Thyroid gland (tissue), 4 donors: ENCODE data around the gene ZNF274.

Source experiments
- POLR2A ChIP-seq, 2 donors: fragments of 450-650 bp; IDR thresholded peaks; one replicate each; pipeline ENCODE4 v1.6.1; 2017; ENCODE audit warnings: antibody characterized with exemption in 2 of 2, mild to moderate bottlenecking in 2 of 2, moderate library complexity in 1 of 2
- TF ChIP-seq, protein P1 (sequence below), 6 experiments: fragments of 200-600 bp in 3 of 6; fragments of 450-650 bp in 3 of 6; sonication (generic) in 3 of 6; IDR thresholded peaks; one replicate each; pipeline ENCODE4 v1.5.1; 2016 to 2019; ENCODE audit warnings: antibody characterized with exemption in 6 of 6, mild to moderate bottlenecking in 2 of 6, inconsistent platforms in 1 of 6, moderate library complexity in 1 of 6

DNA sequence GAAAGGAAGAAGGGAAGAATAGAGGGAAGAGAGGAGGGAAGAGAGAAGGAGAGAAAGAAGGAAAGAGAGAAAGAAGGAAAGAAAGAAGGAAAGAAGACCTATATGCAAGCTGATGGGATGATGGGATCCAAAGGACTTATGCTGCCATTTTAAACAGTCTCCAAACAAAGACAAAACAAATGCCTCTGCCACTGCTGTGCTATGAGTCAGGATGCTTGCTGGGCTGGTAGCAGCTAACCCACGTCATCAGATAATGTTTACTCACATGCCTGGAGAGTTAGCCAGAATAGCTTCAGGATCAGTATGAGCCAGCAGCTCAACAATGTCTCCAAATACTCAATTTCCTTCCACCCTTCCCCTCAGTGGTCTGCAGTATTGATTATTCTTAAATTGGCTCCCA is 12.0 kb upstream of the ZNF274 start:
- no peak for TF ChIP-seq POLR2A (IDR thresholded peaks at IDR 0.05)
- TF ChIP-seq, protein P1, sequence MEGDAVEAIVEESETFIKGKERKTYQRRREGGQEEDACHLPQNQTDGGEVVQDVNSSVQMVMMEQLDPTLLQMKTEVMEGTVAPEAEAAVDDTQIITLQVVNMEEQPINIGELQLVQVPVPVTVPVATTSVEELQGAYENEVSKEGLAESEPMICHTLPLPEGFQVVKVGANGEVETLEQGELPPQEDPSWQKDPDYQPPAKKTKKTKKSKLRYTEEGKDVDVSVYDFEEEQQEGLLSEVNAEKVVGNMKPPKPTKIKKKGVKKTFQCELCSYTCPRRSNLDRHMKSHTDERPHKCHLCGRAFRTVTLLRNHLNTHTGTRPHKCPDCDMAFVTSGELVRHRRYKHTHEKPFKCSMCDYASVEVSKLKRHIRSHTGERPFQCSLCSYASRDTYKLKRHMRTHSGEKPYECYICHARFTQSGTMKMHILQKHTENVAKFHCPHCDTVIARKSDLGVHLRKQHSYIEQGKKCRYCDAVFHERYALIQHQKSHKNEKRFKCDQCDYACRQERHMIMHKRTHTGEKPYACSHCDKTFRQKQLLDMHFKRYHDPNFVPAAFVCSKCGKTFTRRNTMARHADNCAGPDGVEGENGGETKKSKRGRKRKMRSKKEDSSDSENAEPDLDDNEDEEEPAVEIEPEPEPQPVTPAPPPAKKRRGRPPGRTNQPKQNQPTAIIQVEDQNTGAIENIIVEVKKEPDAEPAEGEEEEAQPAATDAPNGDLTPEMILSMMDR (IDR thresholded peaks at IDR 0.05), result no peak
